ENCODE measurements around the gene TTC16.
A peak's percentile ranks its signal among the peaks of the same experiment; 100 is the strongest.

Gene TTC16

GRCh38 chr9:127698985-127699670, 16.8 kb upstream of the TTC16 start:
- DNase-seq (ENCODE audit: low read depth), result peak; percentile 71

GRCh38 chr9:127700140-127700539, 15.7 kb upstream of the TTC16 start:
- DNase-seq (ENCODE audit: low read depth), result no peak

GRCh38 chr9:127700594-127701255, 15.2 kb upstream of the TTC16 start:
- DNase-seq (ENCODE audit: low read depth), result no peak

GRCh38 chr9:127703289-127703946, 12.5 kb upstream of the TTC16 start:
- no peak for DNase-seq (ENCODE audit: low read depth)

- DNase-seq (ENCODE audit: low read depth), result no peak
These were observed 10.1 kb upstream of the TTC16 start for GRCh38 chr9:127705577-127706379.

GRCh38 chr9:127706836-127707241, 9.0 kb upstream of the TTC16 start, which contains the start of gene CFAP157:
Gene CFAP157, plus strand, starts transcription at chr9:127706988. Its CDS starts 44 bp downstream, at chr9:127707032.
- no peak for DNase-seq (ENCODE audit: low read depth)

GRCh38 chr9:127707766-127708165, 8.1 kb upstream of the TTC16 start:
- DNase-seq (ENCODE audit: low read depth), result peak; percentile 20

GRCh38 chr9:127708952-127709587, 6.8 kb upstream of the TTC16 start:
- DNase-seq (ENCODE audit: low read depth), result no peak

GRCh38 chr9:127710204-127710783, 5.6 kb upstream of the TTC16 start:
- no peak for DNase-seq (ENCODE audit: low read depth)

- no peak for DNase-seq (ENCODE audit: low read depth)
These were observed 4.6 kb upstream of the TTC16 start for GRCh38 chr9:127711226-127711701.

- DNase-seq (ENCODE audit: low read depth), result no peak
These were observed 4.0 kb upstream of the TTC16 start for GRCh38 chr9:127711831-127712274.

GRCh38 chr9:127712371-127712770, 3.5 kb upstream of the TTC16 start:
- DNase-seq (ENCODE audit: low read depth), result no peak

- no peak for DNase-seq (ENCODE audit: low read depth)
These were observed 3.0 kb upstream of the TTC16 start for GRCh38 chr9:127712867-127713266.

GRCh38 chr9:127714020-127714750, 1.7 kb upstream of the TTC16 start:
- no peak for DNase-seq (ENCODE audit: low read depth)

- DNase-seq (ENCODE audit: low read depth), result no peak
These were observed 869 bp upstream of the TTC16 start for GRCh38 chr9:127714951-127715469.

- no peak for DNase-seq (ENCODE audit: low read depth)
These were observed 533 bp downstream of the TTC16 start for GRCh38 chr9:127716412-127716811.

GRCh38 chr9:127717766-127718165, 1.9 kb downstream of the TTC16 start:
- no peak for DNase-seq (ENCODE audit: low read depth)

GRCh38 chr9:127720031-127720864, 4.4 kb downstream of the TTC16 start:
- DNase-seq (ENCODE audit: low read depth), result no peak

GRCh38 chr9:127720865-127721227, 5.0 kb downstream of the TTC16 start:
- DNase-seq (ENCODE audit: low read depth), result no peak

Measured in T follicular helper cell (primary cell).